Measurements from ENCODE around the gene TMSB4X.

DNA sequence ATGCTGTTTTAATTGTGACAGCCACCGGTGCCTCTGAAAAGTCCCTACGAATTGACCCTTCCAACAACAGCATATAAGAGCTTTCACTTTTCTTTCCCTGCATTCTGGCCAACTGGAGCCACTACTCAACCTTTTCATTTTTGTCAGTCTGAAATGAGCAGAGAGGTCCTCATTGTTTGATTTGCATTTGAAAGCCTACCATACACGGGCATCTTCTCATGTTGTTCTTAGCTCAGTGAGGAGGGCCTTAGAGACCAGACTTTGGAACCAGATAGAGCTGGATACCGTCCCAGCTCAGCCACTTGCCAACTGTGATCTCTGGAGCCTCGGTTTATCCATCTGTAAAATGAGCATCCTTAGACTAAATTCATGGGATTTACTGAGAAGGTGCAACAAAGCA, 16.9 kb upstream of the TMSB4X start:
- TF ChIP-seq, protein P1, sequence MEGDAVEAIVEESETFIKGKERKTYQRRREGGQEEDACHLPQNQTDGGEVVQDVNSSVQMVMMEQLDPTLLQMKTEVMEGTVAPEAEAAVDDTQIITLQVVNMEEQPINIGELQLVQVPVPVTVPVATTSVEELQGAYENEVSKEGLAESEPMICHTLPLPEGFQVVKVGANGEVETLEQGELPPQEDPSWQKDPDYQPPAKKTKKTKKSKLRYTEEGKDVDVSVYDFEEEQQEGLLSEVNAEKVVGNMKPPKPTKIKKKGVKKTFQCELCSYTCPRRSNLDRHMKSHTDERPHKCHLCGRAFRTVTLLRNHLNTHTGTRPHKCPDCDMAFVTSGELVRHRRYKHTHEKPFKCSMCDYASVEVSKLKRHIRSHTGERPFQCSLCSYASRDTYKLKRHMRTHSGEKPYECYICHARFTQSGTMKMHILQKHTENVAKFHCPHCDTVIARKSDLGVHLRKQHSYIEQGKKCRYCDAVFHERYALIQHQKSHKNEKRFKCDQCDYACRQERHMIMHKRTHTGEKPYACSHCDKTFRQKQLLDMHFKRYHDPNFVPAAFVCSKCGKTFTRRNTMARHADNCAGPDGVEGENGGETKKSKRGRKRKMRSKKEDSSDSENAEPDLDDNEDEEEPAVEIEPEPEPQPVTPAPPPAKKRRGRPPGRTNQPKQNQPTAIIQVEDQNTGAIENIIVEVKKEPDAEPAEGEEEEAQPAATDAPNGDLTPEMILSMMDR (IDR thresholded peaks at IDR 0.05): no peak
- TF ChIP-seq POLR2A (IDR thresholded peaks at IDR 0.05): no peak
- TF ChIP-seq EP300 (IDR thresholded peaks at IDR 0.05): no peak
- no peak for TF ChIP-seq POLR2AphosphoS5 (IDR thresholded peaks at IDR 0.05)
